IMR-90 (cell line): ENCODE measurements around the gene SYTL1. TPM values are rescaled to one million over a fixed set of nuclear protein-coding genes. Genes with fewer than 3 reads are reported as not detected.
A peak's percentile ranks its signal among the peaks of the same experiment; 100 is the strongest.

Experiments
- ATAC-seq: fragments of 200-7000 bp; cut with Tn5 transposase; 2 replicates; pipeline ENCODE4 v1.9.1; 2020; ENCODE audit warnings: low read depth, mild to moderate bottlenecking, moderate library complexity
- BruUV-seq: library from RNA; stranded (reverse); fragments of 400-500 nt; replicated peaks from 2 replicates; lab custom pipeline; 2021; lab: Mats Ljungman, UMichigan
- CTCF ChIA-PET: fragments of 300-600 bp; formaldehyde crosslinking; extraction: SDS; loops from one replicate; lab custom pipeline; 2021; ENCODE audit warnings: antibody characterized with exemption; lab: Yijun Ruan, JAX
- POLR2A ChIA-PET: fragments of 300-600 bp; sonication (Branson Sonifier 250); formaldehyde crosslinking; loops from one replicate; lab custom pipeline; 2022; ENCODE audit warnings: antibody characterized with exemption; ENCODE audit not compliant: unreplicated experiment; lab: Charles Lee
- DNase-seq: peaks from one replicate; pipeline ENCODE4 v3.0.0; 2013
- H2AFZ ChIP-seq: replicated peaks from 2 replicates; pipeline ENCODE3; 2013; ENCODE audit warnings: low read length, mild to moderate bottlenecking; ENCODE audit not compliant: poor library complexity
- H2AK5ac ChIP-seq: 2 replicates; pipeline ENCODE4 v1.6.1; 2013; ENCODE audit warnings: low read depth, low read length, inconsistent platforms
- H2AK9ac ChIP-seq: replicated peaks from 2 replicates; pipeline ENCODE3; 2013; ENCODE audit warnings: mild to moderate bottlenecking, low read depth, low read length, moderate library complexity; ENCODE audit not compliant: poor library complexity
- H2BK120ac ChIP-seq: 2 replicates; pipeline ENCODE4 v1.6.1; 2013; ENCODE audit warnings: low read depth, low read length, inconsistent platforms
- H2BK15ac ChIP-seq: 3 replicates; pipeline ENCODE4 v1.6.1; 2013; ENCODE audit warnings: low read depth, low read length, inconsistent platforms
- H2BK20ac ChIP-seq: 2 replicates; pipeline ENCODE4 v1.6.1; 2013; ENCODE audit warnings: low read depth, mild to moderate bottlenecking, inconsistent platforms, low read length, moderate library complexity
- H2BK5ac ChIP-seq: 2 replicates; pipeline ENCODE4 v1.6.1; 2013; ENCODE audit warnings: mild to moderate bottlenecking, low read depth, low read length, inconsistent platforms; ENCODE audit not compliant: poor library complexity, severe bottlenecking
- H3K14ac ChIP-seq: replicated peaks from 2 replicates; pipeline ENCODE4 v1.6.1; 2013; ENCODE audit warnings: low read depth, low read length, inconsistent platforms
- H3K18ac ChIP-seq: 2 replicates; pipeline ENCODE4 v1.6.1; 2013; ENCODE audit warnings: low read depth, low read length, control low read depth
- H3K23ac ChIP-seq: 2 replicates; pipeline ENCODE4 v1.6.1; 2013; ENCODE audit warnings: low read depth, low read length, inconsistent platforms
- H3K27ac ChIP-seq: 2 replicates; pipeline ENCODE4 v1.5.1; 2013; ENCODE audit warnings: mild to moderate bottlenecking, control low read depth, low read length; ENCODE audit not compliant: insufficient read depth
- H3K27me3 ChIP-seq: 2 replicates; pipeline ENCODE4 v1.6.1; 2013; ENCODE audit warnings: low read length; ENCODE audit not compliant: control insufficient read depth, insufficient read depth
- H3K36me3 ChIP-seq: 2 replicates; pipeline ENCODE4 v1.6.1; 2013; ENCODE audit warnings: low read length, mixed read lengths; ENCODE audit not compliant: control insufficient read depth, insufficient read depth
- H3K4ac ChIP-seq: 2 replicates; pipeline ENCODE4 v1.6.1; 2013; ENCODE audit warnings: low read depth, low read length, inconsistent platforms
- H3K4me1 ChIP-seq: 2 replicates; pipeline ENCODE4 v1.6.1; 2013; ENCODE audit warnings: low read length, mixed read lengths; ENCODE audit not compliant: control insufficient read depth, insufficient read depth
- H3K4me2 ChIP-seq: 2 replicates; pipeline ENCODE4 v1.6.1; 2013; ENCODE audit warnings: low read depth, mild to moderate bottlenecking, control low read depth, low read length, moderate library complexity
- H3K4me3 ChIP-seq: 2 replicates; pipeline ENCODE4 v1.5.1; 2013; ENCODE audit warnings: low read depth, mild to moderate bottlenecking, control low read depth, low read length, moderate library complexity; ENCODE audit not compliant: insufficient read depth
- H3K56ac ChIP-seq: 2 replicates; pipeline ENCODE4 v1.6.1; 2013; ENCODE audit warnings: low read length, inconsistent platforms; ENCODE audit not compliant: insufficient read depth; ENCODE audit errors: extremely low read depth
- H3K79me1 ChIP-seq, 2 experiments: 2 replicates each; pipeline ENCODE4 v1.6.1; 2013; ENCODE audit warnings: low read length in 2 of 2, inconsistent platforms in 1 of 2, low read depth in 1 of 2
- H3K9ac ChIP-seq: 2 replicates; pipeline ENCODE4 v1.6.1; 2013; ENCODE audit warnings: low read depth, low read length, control low read depth
- H3K9me1 ChIP-seq: 2 replicates; pipeline ENCODE4 v1.6.1; 2013; ENCODE audit warnings: low read length, inconsistent platforms; ENCODE audit not compliant: insufficient read depth
- H3K9me3 ChIP-seq: 2 replicates; pipeline ENCODE4 v1.6.1; 2013; ENCODE audit warnings: low read length; ENCODE audit not compliant: control insufficient read depth, insufficient read depth
- H4K20me1 ChIP-seq: 2 replicates; pipeline ENCODE4 v1.6.1; 2013; ENCODE audit warnings: low read length, inconsistent platforms; ENCODE audit not compliant: insufficient read depth
- H4K5ac ChIP-seq: 2 replicates; pipeline ENCODE4 v1.6.1; 2013; ENCODE audit warnings: mild to moderate bottlenecking, low read depth, low read length, control low read depth
- H4K8ac ChIP-seq, 2 experiments: 2 replicates each; pipeline ENCODE4 v1.6.1; 2013; ENCODE audit warnings: low read depth in 2 of 2, low read length in 2 of 2, control low read depth in 1 of 2, inconsistent platforms in 1 of 2
- H4K91ac ChIP-seq: 2 replicates; pipeline ENCODE4 v1.6.1; 2013; ENCODE audit warnings: low read depth, low read length, inconsistent platforms; ENCODE audit not compliant: insufficient read depth
- FOS ChIP-seq: fragments of 150-350 bp; IDR thresholded peaks from 2 replicates; pipeline ENCODE4 v1.6.1; 2016; ENCODE audit warnings: low read depth, low read length
- MAZ ChIP-seq: IDR thresholded peaks from 2 replicates; pipeline ENCODE4 v1.6.1; 2012; ENCODE audit warnings: low read depth, mild to moderate bottlenecking, low read length, improper control_type of control experiment, moderate library complexity, borderline replicate concordance
- POLR2A ChIP-seq: IDR thresholded peaks from 2 replicates; pipeline ENCODE4 v1.6.1; 2012; ENCODE audit warnings: mild to moderate bottlenecking, low read depth, low read length
- WGBS, 2 experiments: methylation state at CpG; one replicate each; pipeline versions ENCODE4 v1.1.5 to v1.1.7; 2013; ENCODE audit warnings: missing lambda C conversion rate in 2 of 2; ENCODE audit not compliant: insufficient read length in 1 of 2; ENCODE audit errors: extremely low coverage in 2 of 2; 5-methylcytosine and 5-hydroxymethylcytosine counted together
- dilution Hi-C: fragments of 300-500 bp; cut with HindIII; formaldehyde crosslinking; loops from one replicate; pipeline ENCODE4 v1.14.3; 2018; ENCODE audit warnings: low sequenced_read_pairs; ENCODE audit not compliant: unreplicated experiment
- in situ Hi-C: fragments of 300-500 bp; cut with MboI; formaldehyde crosslinking; loops from 3 replicates; pipeline ENCODE4 v1.14.3; 2019; ENCODE audit warnings: low sequenced_read_pairs, inconsistent platforms, mixed read lengths
- intact Hi-C: fragments of 100-400 bp; cut with micrococcal nuclease; formaldehyde crosslinking; loops from 2 replicates; pipeline ENCODE4 v1.10.0; 2022
- polyA plus RNA-seq, 3 experiments: library from polyadenylated mRNA; depleted of rRNA; stranded (reverse); fragments of >200 nt; gene quantifications; 2 replicates each; pipeline ENCODE4 v1.2.3, GENCODE V29; 2012; ENCODE audit warnings: low replicate concordance in 1 of 3
- total RNA-seq: library from RNA; depleted of rRNA; stranded (reverse); fragments of >200 nt; gene quantifications from 2 replicates; pipeline ENCODE4 v1.2.3, GENCODE V29; 2012

SYTL1 gene
- total and polyA plus RNA-seq, 2 of the 4 experiments (the other 2 are of a cell fraction) = 0.18 to 1.0 TPM

DNA sequence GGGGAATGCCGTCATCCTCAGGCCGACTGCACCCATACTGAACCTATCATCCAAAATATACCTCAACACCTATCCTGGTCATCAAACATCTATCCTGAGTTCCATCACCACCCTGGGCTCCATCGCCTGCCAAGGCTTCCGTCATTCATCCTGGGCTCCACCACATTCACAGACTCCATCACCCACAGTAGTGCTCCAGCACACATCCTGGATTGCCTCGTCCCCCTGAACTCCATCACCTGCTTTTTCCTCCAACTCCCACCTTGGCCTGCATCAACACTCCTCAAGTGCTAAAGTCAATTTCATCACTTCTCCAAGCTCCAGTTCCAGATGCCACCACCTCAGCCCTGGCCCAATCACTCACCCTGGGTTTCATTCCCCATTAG is 17.1 kb downstream of the SYTL1 start:
- H2BK20ac ChIP-seq = no peak overlapping the region
- no peak overlapping the region for H3K27ac ChIP-seq
- H3K4me3 ChIP-seq = no peak overlapping the region
- no peak overlapping the region for H4K8ac ChIP-seq
- intact Hi-C loops (no loop called here), in situ Hi-C loops (no loop called here), dilution Hi-C loops (no loop called here)
- no peaks in the 10 kb centered on the region for H4K20me1 ChIP-seq
- H2AK5ac ChIP-seq = no peak overlapping the region
- no peaks in the 10 kb centered on the region for H3K4me1 ChIP-seq
- no peaks in the 10 kb centered on the region for H3K9me3 ChIP-seq
- ATAC-seq = no peak
- no peak overlapping the region for H2AFZ ChIP-seq
- H3K27me3 ChIP-seq = no peaks in the 10 kb centered on the region
- H4K5ac ChIP-seq = no peak overlapping the region
- H3K79me1 ChIP-seq = no peaks in the 10 kb centered on the region; a peak in 1 of 4 replicates
- H2BK15ac ChIP-seq = no peak overlapping the region
- no peak overlapping the region for H3K14ac ChIP-seq
- H3K9me1 ChIP-seq = no peaks in the 10 kb centered on the region
- no peak overlapping the region for H3K4me2 ChIP-seq
- BruUV-seq = no TSS peak
- no peak overlapping the region for H3K4ac ChIP-seq
- DNase-seq = no peak
- H2BK5ac ChIP-seq = no peak overlapping the region
- H2BK120ac ChIP-seq = no peak overlapping the region
- POLR2A ChIA-PET = no interaction called here
- H3K23ac ChIP-seq = no peak overlapping the region
- WGBS, 2 experiments = 100% methylated on average over 5 of the region's 5 CpGs; no CpG with 5 or more reads in 1 of the 2 experiments
- H3K56ac ChIP-seq = no peak overlapping the region
- peaks cover 55% of the 10 kb centered on the region for H3K36me3 ChIP-seq
- H3K9ac ChIP-seq = no peak overlapping the region
- CTCF ChIA-PET = interaction anchor here (1.2 kb wide), 1 partner anchor 27 kb away, joined by 3 read pairs; no protein-coding TSS in a partner anchor
- H3K18ac ChIP-seq = no peak overlapping the region
- no peak for TF ChIP-seq MAZ
- TF ChIP-seq FOS = no peak
- TF ChIP-seq POLR2A = no peak
- H4K91ac ChIP-seq = no peak overlapping the region
- peak overlapping the region; percentile 90 for H2AK9ac ChIP-seq
